ENCODE measurements around the gene ENO1.
A peak's percentile ranks its signal among the peaks of the same experiment; 100 is the strongest.
"Not testable (repeated sequence)": the region's sequence is repeated elsewhere in the genome, so short reads cannot be mapped to it uniquely, and the experiment has no call there.

ENO1 gene

GRCh38 chr1:8858888-8859706 lies 19.4 kb downstream of the ENO1 start:
- in situ Hi-C loops (cut with HindIII; ENCODE audit: low pct_ligation_motif_present, low pct_unique_long_range_greater_than_20kb, low sequenced_read_pairs), result no loop called here

GRCh38 chr1:8858112-8858668 lies 20.3 kb downstream of the ENO1 start:
- in situ Hi-C loops (cut with HindIII; ENCODE audit: low pct_ligation_motif_present, low pct_unique_long_range_greater_than_20kb, low sequenced_read_pairs), result no loop called here

More at GRCh38 chr1:8858888-8859706, 19.4 kb downstream of the ENO1 start:
- DNase-seq, result peak; percentile 69

GRCh38 chr1:8856689-8857412 lies 21.6 kb downstream of the ENO1 start:
- in situ Hi-C loops (cut with HindIII; ENCODE audit: low pct_ligation_motif_present, low pct_unique_long_range_greater_than_20kb, low sequenced_read_pairs), result no loop called here
- no peak for DNase-seq

More at GRCh38 chr1:8858112-8858668, 20.3 kb downstream of the ENO1 start:
- DNase-seq, result no peak

DNA sequence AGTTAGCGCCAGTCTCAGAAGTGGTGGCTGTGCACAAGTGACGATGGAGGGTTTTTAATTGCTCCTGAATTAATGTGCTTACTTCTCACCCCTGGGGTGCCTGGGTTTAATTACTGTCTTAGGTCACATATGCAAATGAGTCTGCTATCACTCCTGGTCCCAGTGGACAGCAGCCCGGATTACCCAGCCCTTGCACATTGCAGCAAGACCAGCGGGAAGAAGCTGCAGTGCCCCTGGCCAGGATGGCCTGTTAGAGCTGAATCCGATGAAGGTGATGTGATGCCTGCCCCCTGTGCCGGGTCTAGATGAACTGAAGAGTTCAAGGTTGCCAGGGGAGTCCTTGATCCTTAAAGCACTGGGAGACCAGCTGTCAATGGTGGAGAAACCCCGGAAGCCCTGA lies 24.2 kb downstream of the ENO1 start:
- no peak for DNase-seq

DNA sequence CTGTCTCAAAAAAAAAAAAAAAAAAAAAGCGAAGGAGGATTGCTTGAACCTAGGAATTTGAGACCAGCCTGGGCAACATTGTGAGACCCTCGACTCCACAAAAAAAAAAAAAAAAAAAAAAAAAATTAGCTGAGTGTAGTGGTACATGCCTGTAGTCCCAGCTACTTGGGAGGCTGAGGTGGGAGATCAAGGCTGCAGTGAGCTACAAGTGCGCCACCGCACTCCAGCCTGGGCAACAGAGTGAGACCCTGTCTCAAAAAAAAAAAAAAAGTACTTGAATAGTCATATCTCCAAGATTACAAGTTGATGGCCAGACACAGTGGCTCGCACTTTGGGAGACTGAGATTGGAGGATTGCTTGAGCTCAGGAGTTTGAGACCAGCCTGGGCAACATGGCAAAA lies 27.4 kb downstream of the ENO1 start:
- in situ Hi-C loops (cut with HindIII; ENCODE audit: low pct_ligation_motif_present, low pct_unique_long_range_greater_than_20kb, low sequenced_read_pairs), result no loop called here

More for the DNA sequence above, 24.2 kb downstream of the ENO1 start:
- in situ Hi-C loops (cut with HindIII; ENCODE audit: low pct_ligation_motif_present, low pct_unique_long_range_greater_than_20kb, low sequenced_read_pairs), result no loop called here

DNA sequence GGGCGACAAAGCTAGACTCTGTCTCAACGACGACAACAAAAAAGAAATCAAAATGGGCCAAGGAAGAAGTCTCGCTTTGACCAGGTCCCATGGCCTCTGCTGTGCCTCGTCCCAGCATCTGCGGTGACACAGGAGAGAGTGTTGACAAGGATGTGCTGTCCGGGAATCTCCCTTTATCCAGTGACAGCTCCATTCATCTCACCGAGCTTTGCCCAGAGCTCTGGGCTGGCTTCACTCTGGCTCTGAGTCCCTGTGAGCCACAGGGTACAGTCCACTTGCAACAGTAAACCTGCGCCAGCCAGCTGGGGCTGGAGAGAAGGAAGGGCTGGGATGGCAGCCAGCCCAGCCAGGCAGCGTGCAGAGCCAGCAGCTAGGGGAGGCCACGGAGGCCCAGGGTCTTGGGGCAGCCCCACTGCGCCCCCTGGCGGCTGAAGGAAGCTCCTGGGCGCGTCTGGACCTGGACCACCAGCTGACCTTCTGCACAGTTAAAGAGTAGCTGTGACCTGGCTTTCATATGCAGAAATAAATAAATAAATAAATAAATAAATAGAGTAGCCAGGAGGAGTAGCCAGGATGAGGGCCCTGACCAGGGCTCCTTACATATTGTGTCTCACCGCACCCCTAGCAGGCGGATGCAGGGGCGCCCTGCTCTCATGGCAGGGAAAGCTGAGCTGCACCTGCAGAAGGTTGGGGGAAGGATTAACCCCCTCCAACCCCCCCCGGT lies 29.7 kb downstream of the ENO1 start:
- in situ Hi-C loops (cut with HindIII; ENCODE audit: low pct_ligation_motif_present, low pct_unique_long_range_greater_than_20kb, low sequenced_read_pairs), result no loop called here

More for the DNA sequence above, 27.4 kb downstream of the ENO1 start:
- no peak for DNase-seq

DNA sequence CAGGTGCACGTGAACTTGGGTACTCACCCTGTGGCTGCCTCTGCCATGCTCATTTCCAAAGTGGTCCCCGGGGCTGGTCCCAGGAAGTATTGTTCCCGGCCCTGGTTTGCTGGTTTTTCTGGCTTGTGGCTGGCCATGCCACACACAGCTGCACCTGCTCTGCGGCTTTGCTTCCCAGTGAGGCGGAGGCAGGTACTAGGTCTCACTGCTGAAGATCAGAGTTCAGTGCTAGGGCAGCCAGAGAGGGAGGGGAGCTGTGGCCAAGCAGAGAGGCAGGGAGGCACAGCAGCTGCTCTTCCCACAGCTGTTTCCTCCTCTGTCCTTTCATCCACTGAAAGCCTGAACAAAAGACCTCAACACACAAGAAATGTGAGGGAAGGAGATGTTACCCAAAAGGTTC lies 30.5 kb downstream of the ENO1 start:
- DNase-seq, result no peak
- in situ Hi-C loops (cut with HindIII; ENCODE audit: low pct_ligation_motif_present, low pct_unique_long_range_greater_than_20kb, low sequenced_read_pairs), result no loop called here

More for the DNA sequence above, 29.7 kb downstream of the ENO1 start:
- DNase-seq, result peak; percentile 86

DNA sequence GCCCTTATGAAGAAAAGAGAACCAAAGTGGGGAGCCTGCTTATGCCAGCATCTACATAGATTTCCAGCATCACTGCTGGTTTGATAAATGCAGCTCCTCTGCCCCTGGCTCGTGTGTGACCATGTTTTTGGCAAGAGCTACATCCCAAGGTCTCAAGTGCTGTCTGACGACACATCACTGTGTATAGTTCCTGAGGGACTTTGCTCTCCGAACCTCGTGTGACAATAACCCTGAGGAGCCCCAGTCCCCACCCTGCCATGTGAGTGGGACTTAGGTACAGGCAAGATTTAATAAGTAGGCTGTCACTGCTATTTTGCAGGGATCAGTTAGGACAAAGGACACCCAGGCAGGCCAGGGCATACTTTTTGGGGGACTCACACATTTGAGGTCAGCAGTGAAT lies 32.2 kb downstream of the ENO1 start:
- no peak for DNase-seq
- in situ Hi-C loops (cut with HindIII; ENCODE audit: low pct_ligation_motif_present, low pct_unique_long_range_greater_than_20kb, low sequenced_read_pairs), result no loop called here

- DNase-seq, result no peak
- in situ Hi-C loops (cut with HindIII; ENCODE audit: low pct_ligation_motif_present, low pct_unique_long_range_greater_than_20kb, low sequenced_read_pairs), result no loop called here
These were observed 33.1 kb downstream of the ENO1 start for GRCh38 chr1:8845104-8846097.

GRCh38 chr1:8844501-8845006 lies 33.9 kb downstream of the ENO1 start:
- in situ Hi-C loops (cut with HindIII; ENCODE audit: low pct_ligation_motif_present, low pct_unique_long_range_greater_than_20kb, low sequenced_read_pairs), result no loop called here
- DNase-seq, result no peak

GRCh38 chr1:8841395-8841794 lies 37.1 kb downstream of the ENO1 start:
- no peak for DNase-seq
- in situ Hi-C loops (cut with HindIII; ENCODE audit: low pct_ligation_motif_present, low pct_unique_long_range_greater_than_20kb, low sequenced_read_pairs), result no loop called here

- in situ Hi-C loops (cut with HindIII; ENCODE audit: low pct_ligation_motif_present, low pct_unique_long_range_greater_than_20kb, low sequenced_read_pairs), result no loop called here
- DNase-seq, result no peak
These were observed 38.5 kb downstream of the ENO1 start for GRCh38 chr1:8839990-8840389.

DNA sequence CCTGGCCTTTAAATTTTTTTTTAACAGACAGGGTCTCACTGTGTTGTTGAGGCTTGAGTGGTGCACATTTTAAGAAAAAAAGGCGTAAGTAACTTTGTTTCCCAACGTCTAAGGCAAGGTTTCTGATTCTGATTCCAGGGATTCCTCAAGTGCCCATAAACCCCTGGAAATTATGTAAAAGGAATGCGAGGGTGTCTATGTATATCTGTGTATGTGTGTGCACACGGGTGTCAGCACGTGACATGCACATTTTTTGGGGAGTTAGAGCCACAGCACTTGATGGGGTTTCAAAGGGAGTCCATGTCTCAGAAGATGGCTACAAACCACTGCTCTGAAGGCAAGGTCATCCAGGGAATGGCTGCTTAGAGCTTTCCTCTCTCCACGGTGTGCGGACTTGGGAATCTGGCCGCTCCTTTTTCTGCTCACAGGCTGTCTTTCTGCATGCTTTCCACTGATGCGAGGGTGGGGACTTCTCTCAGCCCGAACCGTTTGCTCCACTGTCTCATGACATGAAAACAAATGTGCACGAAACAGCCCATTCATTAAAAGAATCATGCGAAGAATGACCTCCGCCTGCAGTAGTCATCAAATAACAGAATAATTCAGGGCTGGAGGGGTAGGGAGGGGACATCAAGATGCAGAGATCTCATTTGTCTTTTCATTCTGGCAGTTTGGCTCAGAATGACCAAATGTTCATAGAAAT lies 42.4 kb downstream of the ENO1 start:
- DNase-seq, result no peak
- in situ Hi-C loops (cut with HindIII; ENCODE audit: low pct_ligation_motif_present, low pct_unique_long_range_greater_than_20kb, low sequenced_read_pairs), result no loop called here

DNA sequence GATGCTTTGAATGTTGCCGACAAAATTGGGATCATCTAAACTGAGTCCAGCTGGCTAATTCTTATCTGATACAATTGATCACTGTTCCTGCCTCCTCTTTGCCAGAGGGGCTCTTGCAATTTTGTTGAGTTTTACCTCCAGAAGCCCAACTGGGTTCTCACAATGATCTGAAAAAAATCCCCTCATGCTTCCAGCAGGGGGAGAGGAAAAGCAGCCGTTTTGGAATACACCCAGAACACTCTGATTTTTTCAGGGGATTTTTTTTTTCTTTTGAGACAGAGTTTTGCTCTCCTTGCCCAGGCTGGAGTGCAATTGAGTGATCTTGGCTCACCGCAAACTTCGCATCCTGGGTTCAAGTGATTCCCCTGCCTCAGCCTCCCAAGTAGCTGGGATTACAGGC lies 47.1 kb downstream of the ENO1 start:
- peak; percentile 32 for DNase-seq
- in situ Hi-C loops (cut with HindIII; ENCODE audit: low pct_ligation_motif_present, low pct_unique_long_range_greater_than_20kb, low sequenced_read_pairs), result no loop called here

GRCh38 chr1:8830732-8831131 lies 47.8 kb downstream of the ENO1 start:
- DNase-seq; in situ Hi-C loops (cut with HindIII; ENCODE audit: low pct_ligation_motif_present, low pct_unique_long_range_greater_than_20kb, low sequenced_read_pairs): not testable (repeated sequence)

DNA sequence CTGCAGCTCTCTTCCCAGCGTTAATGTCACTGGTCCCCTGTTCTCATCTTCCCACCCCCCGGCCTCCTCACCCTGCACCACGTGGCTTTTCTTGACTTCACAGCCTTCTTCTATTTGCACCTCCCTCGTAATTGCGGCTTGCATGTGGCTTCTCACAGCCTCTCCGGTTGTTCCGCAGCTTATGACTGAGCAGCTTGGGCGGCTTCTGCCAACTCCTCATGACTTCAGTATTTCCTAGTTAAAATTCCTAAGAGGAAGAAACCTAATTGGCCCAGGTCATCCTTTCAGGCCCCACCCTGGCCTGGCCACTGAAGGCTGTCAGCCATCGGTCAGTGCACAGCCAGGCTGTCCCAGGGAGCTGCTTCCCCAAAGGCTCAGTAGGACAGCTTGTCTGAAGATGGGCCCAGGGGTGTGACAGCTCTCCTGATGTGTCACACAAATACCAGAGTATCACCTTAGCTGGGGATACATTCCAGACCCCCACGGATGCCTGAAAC lies 52.5 kb downstream of the ENO1 start:
- in situ Hi-C loops (cut with HindIII; ENCODE audit: low pct_ligation_motif_present, low pct_unique_long_range_greater_than_20kb, low sequenced_read_pairs), result no loop called here
- peak; percentile 90 for DNase-seq

- in situ Hi-C loops (cut with HindIII; ENCODE audit: low pct_ligation_motif_present, low pct_unique_long_range_greater_than_20kb, low sequenced_read_pairs), result no loop called here
- DNase-seq, result no peak
These were observed 55.2 kb downstream of the ENO1 start for GRCh38 chr1:8823295-8823664.
